ENCODE data around the gene ABHD12.
A peak's percentile ranks its signal among the peaks of the same experiment; 100 is the strongest.

The ABHD12 gene

DNA sequence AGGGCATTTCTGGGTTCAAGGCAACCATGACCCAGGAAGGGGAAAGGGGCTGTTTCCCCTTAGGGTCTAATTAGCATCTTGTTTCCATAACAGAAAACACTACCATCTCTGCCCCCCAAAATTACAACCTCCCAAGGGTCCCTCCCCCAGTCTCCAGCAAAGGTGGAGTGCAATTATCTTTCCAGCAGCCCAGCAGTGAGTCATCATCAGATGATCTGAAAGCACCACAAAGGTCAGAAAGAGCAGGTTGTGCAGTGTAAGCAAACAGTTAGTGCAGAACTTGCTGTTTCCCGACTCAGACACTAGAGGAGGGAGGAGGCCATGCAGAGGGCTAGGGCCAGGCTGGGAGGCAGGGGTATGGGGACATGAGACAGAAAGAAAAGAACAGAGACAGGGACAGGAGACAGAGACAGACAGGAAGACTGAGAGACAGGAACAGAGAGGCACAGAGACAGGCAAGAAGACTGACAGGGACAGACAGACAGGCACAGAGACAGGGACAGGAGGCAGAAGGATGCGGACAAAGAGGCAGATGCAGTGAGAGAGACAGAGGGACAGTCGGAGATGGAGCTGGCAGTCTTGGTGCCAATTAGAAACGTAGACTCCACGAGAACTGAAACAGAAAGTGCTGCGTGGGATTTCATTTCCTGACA lies 80.2 kb downstream of the ABHD12 start:
- TF ChIP-seq CTCF (conservative IDR thresholded peaks at IDR 0.05; ENCODE audit: low read depth, low read length): peak; percentile 82
- H3K4me3 ChIP-seq (ENCODE audit: low read length): peak overlapping the region; percentile 38
- DNase-seq (ENCODE audit: low read depth): peak; percentile 92

DNA sequence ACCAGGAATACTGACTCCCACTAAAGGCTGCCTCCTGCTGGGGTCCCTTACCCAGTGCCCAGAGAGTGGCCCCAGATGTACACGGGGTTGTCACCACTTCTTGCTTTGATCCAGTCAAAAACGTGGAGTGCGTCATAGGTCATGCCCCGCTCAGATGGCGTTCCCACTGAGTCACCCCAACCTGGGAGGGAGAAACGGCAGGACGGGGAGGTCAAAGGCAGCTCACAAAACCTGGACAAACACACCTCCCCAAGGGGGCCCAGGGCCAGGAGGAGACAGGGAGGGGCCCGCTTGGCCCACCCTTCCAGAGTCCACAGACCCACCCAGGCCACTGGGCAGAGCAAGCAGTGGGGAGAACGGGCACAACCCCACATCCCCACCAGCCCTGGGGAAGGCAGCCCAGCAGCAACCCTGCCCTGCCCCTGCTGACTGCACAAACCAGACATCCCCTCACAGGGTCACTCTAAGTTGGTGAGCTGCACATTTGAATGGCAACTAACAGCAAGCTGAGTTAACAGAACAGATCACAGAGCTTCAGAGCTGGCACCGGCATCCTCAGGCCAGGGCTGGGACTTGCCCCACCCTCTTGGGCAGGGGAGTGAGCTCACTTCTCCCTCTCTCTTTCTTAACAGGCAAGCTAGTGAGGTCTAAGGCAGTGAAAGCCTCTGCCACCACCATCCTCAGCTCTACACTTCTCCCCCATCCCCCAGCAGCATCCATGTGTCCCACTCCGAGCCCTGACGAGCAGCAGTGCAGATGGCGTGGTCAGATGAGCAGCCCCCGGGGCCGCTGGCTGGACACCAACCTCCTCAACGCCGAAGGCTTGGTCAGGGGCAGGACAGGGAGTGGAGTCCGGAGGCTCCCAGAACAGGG lies 81.0 kb downstream of the ABHD12 start:
- peak overlapping the region; percentile 38 for H3K4me3 ChIP-seq (ENCODE audit: low read length)
- peak; percentile 91 for DNase-seq (ENCODE audit: low read depth)
- peak; percentile 32 for TF ChIP-seq CTCF (conservative IDR thresholded peaks at IDR 0.05; ENCODE audit: low read depth, low read length)

DNA sequence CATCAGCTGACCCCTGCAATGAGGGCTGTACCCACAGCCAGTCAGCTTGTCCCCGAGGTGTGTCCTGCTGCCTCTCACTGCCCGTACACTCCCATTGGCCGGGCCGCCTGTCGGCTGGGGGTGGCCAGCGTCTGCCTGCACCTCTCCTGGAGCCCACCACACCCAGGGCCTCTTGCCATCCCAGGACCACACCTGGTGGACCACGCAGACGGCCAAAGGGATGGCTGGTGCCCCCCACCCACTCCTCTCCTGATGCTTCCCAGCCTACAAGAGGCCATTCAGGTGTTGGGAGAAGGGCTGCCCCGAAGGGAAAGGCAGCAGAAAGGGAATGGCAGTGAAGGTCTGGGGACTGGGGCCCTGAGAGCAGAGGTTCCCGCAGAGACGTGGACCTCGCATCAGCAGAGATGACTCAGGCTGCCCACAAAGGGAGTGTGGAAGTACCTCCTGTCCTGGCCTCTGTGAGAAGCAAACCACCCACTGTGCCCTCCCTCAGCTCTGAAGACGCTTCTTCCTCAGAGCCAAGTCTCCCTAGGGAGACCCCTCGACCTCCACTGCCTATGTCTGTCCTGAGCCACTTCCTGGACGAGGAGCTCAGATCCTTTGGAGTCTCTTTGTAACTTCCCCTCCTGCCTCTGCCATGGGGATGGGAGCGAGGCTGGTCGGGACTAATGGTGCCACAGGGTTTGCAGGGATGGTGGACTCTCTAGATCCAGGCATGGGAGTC lies 81.8 kb downstream of the ABHD12 start:
- no peak overlapping the region for H3K4me3 ChIP-seq (ENCODE audit: low read length)
- no peak for TF ChIP-seq CTCF (conservative IDR thresholded peaks at IDR 0.05; ENCODE audit: low read depth, low read length)
- no peak for DNase-seq (ENCODE audit: low read depth)

- DNase-seq (ENCODE audit: low read depth): no peak
- TF ChIP-seq CTCF (conservative IDR thresholded peaks at IDR 0.05; ENCODE audit: low read depth, low read length): no peak
- H3K4me3 ChIP-seq (ENCODE audit: low read length): no peak overlapping the region
Measured at GRCh38 chr20:25308083-25308491, 82.5 kb downstream of the ABHD12 start.

DNA sequence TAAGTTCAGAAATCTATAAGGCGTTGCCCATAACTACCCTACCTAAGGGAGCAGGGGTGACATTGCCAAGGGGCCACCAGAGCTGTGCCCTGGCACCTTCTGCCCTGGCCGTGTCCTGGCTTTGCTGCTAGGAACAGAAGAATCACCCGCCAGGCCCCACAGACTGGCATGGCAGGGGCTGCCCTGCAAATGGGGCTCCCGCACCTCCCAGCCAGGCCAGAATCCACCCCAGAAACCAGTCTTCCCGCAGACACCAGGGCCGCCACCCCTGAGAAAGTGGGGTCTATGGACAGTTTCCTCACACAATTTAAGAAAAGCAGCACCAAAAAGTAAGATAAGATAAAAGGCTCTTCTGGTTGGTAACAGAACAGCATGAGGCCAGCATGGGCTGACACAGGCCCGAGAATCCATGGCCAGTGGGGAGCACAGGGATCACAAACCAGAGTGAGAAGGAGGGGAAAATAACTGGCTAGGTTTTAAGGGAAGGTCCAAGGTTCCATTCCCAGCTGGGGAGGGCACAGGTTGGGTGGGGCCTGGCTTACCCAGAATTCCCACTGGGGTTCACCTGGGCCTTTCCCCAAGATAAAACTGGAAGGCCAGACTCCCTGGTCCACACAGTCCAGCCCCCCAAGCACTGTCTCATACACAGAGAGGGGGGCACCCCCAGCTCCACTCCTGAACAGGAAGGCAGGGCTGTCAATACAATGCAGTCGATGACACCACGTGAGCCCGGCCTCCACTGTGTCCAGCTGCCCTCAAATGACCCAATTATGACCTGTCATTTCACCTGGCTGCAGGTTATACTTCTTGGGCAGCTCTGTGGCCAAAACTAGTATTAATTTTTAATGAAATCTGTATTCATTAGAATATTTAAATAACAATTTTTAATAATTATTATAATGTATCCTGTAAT lies 83.4 kb downstream of the ABHD12 start:
- no peak overlapping the region for H3K4me3 ChIP-seq (ENCODE audit: low read length)
- no peak for TF ChIP-seq CTCF (conservative IDR thresholded peaks at IDR 0.05; ENCODE audit: low read depth, low read length)
- no peak for DNase-seq (ENCODE audit: low read depth)

- DNase-seq (ENCODE audit: low read depth): no peak
- H3K4me3 ChIP-seq (ENCODE audit: low read length): no peak overlapping the region
- TF ChIP-seq CTCF (conservative IDR thresholded peaks at IDR 0.05; ENCODE audit: low read depth, low read length): no peak
Measured at GRCh38 chr20:25304025-25304549, 86.5 kb downstream of the ABHD12 start.

All from retinal pigment epithelial cell (primary cell).